Nephron progenitor cell (in vitro differentiated cells): ENCODE data around the gene RHEB.

ENCODE experiments used
- DNase-seq: peaks from one replicate; pipeline ENCODE4 v3.0.0; 2021
- H3K27ac Mint-ChIP-seq: 2 replicates; pipeline ENCODE4 v1.8.0; 2021; ENCODE audit warnings: mild to moderate bottlenecking, moderate library complexity, mixed read lengths
- H3K27me3 Mint-ChIP-seq: 2 replicates; pipeline ENCODE4 v1.8.0; 2021; ENCODE audit warnings: mild to moderate bottlenecking, low read depth, mixed read lengths; ENCODE audit not compliant: poor library complexity
- H3K36me3 Mint-ChIP-seq: 2 replicates; pipeline ENCODE4 v1.8.0; 2021; ENCODE audit warnings: low read depth, mixed read lengths
- H3K4me1 Mint-ChIP-seq: 2 replicates; pipeline ENCODE4 v1.8.0; 2021; ENCODE audit warnings: mixed read lengths
- H3K4me3 Mint-ChIP-seq: 2 replicates; pipeline ENCODE4 v1.8.0; 2021; ENCODE audit warnings: mild to moderate bottlenecking, moderate library complexity, mixed read lengths
- H3K9me3 Mint-ChIP-seq: 2 replicates; pipeline ENCODE4 v1.8.0; 2021; ENCODE audit warnings: mild to moderate bottlenecking, moderate library complexity, mixed read lengths
- TF ChIP-seq, protein P1 (sequence below): fragments of 200-600 bp; sonication (generic); IDR thresholded peaks from 2 replicates; pipeline ENCODE4 v1.5.0; 2021; ENCODE audit warnings: antibody characterized with exemption

The RHEB gene

DNA sequence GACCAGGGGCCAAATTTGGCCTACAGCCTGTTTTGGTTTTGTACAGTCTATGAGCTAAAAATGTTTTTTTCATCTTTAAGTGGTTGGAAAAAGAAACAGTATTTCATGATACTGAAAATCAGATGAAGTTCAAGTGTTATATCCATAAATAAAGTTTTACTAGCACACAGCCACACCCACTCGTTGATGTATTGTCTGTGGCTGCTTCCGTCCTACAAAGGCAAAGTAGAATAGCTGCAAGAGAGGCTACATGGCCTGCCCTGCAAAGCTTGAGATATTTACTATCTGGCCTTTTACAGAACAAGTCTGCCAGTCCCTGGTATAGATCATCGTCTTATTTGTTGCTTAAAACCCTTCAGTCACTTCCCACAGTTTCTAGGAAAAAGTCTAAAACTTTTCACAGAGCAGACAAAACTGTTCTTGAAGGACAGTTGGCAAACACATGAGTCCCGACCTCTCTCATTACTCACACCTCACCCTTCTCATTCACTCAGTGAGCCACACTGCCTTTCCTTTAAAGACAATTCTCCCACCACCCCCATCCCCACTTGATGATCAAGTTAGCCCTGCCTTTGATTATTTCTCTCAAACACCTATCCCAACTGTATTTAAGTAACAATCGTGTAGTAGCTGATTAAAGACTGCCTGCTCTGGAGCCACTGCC, 9.9 kb downstream of the RHEB start:
- Mint-ChIP-seq H3K9me3 (peaks cover 35% of the 10 kb centered on the region), H3K4me3 (no peak overlapping the region), H3K36me3 (peaks cover 47% of the 10 kb centered on the region), H3K27ac (no peak overlapping the region), H3K4me1 (peaks cover 39% of the 10 kb centered on the region), H3K27me3 (no peaks in the 10 kb centered on the region)
- TF ChIP-seq, protein P1, sequence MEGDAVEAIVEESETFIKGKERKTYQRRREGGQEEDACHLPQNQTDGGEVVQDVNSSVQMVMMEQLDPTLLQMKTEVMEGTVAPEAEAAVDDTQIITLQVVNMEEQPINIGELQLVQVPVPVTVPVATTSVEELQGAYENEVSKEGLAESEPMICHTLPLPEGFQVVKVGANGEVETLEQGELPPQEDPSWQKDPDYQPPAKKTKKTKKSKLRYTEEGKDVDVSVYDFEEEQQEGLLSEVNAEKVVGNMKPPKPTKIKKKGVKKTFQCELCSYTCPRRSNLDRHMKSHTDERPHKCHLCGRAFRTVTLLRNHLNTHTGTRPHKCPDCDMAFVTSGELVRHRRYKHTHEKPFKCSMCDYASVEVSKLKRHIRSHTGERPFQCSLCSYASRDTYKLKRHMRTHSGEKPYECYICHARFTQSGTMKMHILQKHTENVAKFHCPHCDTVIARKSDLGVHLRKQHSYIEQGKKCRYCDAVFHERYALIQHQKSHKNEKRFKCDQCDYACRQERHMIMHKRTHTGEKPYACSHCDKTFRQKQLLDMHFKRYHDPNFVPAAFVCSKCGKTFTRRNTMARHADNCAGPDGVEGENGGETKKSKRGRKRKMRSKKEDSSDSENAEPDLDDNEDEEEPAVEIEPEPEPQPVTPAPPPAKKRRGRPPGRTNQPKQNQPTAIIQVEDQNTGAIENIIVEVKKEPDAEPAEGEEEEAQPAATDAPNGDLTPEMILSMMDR: no peak
- no peak for DNase-seq

DNA sequence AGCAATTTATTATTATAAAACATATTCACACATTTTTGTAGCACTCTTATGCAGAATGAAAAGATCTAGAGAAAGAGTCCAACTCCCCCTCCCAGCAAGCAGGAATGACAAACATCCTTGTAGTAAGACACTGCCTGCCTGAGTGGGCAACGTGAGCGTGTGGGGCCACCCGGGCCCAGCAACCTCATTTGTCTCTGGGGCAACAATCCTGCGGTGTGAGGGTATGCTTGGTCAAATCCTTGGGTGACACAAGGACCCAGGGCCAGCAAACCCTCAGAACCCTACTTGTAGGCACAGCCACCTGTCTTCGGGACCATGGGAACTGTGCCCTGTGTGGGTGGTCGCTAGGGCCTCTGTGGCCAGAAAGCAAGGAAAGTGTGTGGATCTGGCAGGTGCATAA, 10.7 kb downstream of the RHEB start:
- Mint-ChIP-seq H3K4me3 (no peak overlapping the region), H3K4me1 (peaks cover 40% of the 10 kb centered on the region), H3K36me3 (peaks cover 39% of the 10 kb centered on the region), H3K9me3 (peaks cover 27% of the 10 kb centered on the region), H3K27me3 (no peaks in the 10 kb centered on the region), H3K27ac (no peak overlapping the region)
- TF ChIP-seq, protein P1: no peak
- peak; percentile 17 for DNase-seq

DNA sequence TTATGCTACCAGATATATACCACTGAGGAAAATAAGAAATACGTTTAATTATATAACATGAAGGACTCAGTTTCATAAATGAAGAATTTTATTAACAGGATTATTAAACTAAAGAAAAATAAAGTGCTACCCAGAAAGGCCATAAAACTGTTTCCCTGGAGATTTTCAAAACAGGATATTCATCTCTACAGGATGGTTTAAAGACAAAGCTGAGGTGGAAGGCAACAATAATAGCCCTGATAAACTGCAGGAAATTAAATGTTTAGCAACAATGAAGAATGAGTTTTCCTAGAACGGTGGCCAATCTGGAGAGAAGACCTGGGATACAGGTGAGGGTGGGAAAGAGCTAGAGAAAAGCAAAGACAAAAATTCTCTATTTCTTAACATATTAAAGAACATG, 11.9 kb downstream of the RHEB start:
- no peak overlapping the region for H3K27ac Mint-ChIP-seq
- TF ChIP-seq, protein P1: no peak
- H3K27me3 Mint-ChIP-seq: no peaks in the 10 kb centered on the region
- H3K4me3 Mint-ChIP-seq: no peak overlapping the region
- H3K4me1 Mint-ChIP-seq: peaks cover 40% of the 10 kb centered on the region
- DNase-seq: no peak
- H3K36me3 Mint-ChIP-seq: peaks cover 34% of the 10 kb centered on the region
- peaks cover 19% of the 10 kb centered on the region for H3K9me3 Mint-ChIP-seq

DNA sequence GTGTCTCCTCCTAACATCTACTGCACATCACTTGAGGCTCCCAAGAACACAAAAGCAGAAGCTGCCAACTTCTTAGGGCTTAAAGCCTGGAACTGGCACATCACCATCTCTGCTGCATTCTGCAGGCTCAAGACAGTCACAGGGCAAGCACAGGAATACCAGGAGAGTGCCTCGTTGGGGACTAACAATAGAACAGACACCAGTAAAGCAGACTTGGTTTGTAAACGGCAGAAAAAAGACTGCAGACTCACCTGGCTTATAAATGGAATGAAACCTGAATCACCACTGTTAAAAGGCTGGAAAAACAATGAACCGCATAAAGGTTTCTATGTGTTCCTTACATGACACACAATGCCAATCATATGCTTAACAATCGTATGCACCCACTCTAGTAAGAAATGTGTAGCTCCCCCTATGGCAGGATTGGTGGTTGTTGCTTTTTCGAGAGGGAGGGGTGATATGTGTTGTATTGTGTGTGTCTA, 12.8 kb downstream of the RHEB start:
- TF ChIP-seq, protein P1: no peak
- H3K4me3 Mint-ChIP-seq: no peak overlapping the region
- H3K27ac Mint-ChIP-seq: no peak overlapping the region

DNA sequence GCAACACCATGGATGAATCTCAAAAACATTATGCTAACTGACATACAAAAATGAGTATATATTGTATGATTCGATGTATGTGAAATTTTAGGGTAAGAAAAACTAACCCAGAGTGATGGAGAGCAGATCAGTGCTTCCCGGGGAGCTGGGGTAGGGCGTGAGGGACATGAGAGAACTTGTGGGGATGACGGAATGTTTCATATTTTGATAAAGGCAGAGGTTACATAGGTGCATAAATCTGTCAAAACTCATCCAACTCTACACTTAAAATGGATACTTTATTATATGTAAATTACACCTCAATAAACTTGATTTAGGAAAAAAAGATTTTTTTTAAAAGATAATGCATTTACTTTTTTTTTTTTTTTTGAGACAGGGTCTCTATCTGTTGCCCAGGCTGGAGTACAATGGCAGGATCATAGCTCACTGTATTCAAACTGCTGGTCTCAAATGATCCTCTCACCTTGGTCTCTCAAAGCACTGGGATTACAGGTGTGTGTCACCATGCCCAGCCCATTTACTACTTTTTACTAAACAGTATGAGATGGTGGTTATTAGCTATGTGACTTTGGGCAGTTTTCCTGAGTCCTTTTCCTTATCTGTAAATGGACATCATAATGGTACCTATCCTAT, 13.7 kb downstream of the RHEB start:
- Mint-ChIP-seq H3K36me3 (peaks cover 38% of the 10 kb centered on the region), H3K4me3 (no peak overlapping the region), H3K4me1 (peaks cover 40% of the 10 kb centered on the region), H3K9me3 (peaks cover 9% of the 10 kb centered on the region), H3K27me3 (no peaks in the 10 kb centered on the region), H3K27ac (no peak overlapping the region)
- DNase-seq: no peak
- TF ChIP-seq, protein P1: no peak

More for the DNA sequence above, 12.8 kb downstream of the RHEB start:
- Mint-ChIP-seq H3K9me3 (peaks cover 13% of the 10 kb centered on the region), H3K27me3 (no peaks in the 10 kb centered on the region), H3K4me1 (peaks cover 40% of the 10 kb centered on the region), H3K36me3 (peaks cover 35% of the 10 kb centered on the region)
- no peak for DNase-seq
